ACC112 (cell line): Measurements from ENCODE around the gene EVI5L.

Source experiments
- H2AFZ ChIP-seq: fragments of 200-600 bp; sonication (generic); one replicate; pipeline ENCODE4 v1.6.0; 2017; ENCODE audit warnings: antibody characterized with exemption, low read length; ENCODE audit not compliant: unreplicated experiment
- H3K27ac ChIP-seq: fragments of 200-600 bp; sonication (generic); 2 replicates; pipeline ENCODE4 v1.5.1; 2014; ENCODE audit warnings: low read depth, mild to moderate bottlenecking, antibody characterized with exemption, low read length, moderate library complexity
- H3K27me3 ChIP-seq: fragments of 200-600 bp; sonication (generic); 2 replicates; pipeline ENCODE4 v1.6.1; 2014; ENCODE audit warnings: mild to moderate bottlenecking, antibody characterized with exemption, low read length, moderate library complexity, mixed read lengths; ENCODE audit not compliant: insufficient read depth
- H3K36me3 ChIP-seq: fragments of 200-600 bp; sonication (generic); 2 replicates; pipeline ENCODE4 v1.6.1; 2016; ENCODE audit warnings: mild to moderate bottlenecking, antibody characterized with exemption, low read length, moderate library complexity, mixed read lengths; ENCODE audit not compliant: insufficient read depth
- H3K4me1 ChIP-seq: fragments of 200-600 bp; sonication (generic); one replicate; pipeline ENCODE4 v1.6.1; 2016; ENCODE audit warnings: low read length, mixed read lengths; ENCODE audit not compliant: insufficient read depth, unreplicated experiment, control insufficient read depth
- H3K4me3 ChIP-seq: fragments of 200-600 bp; sonication (generic); 2 replicates; pipeline ENCODE4 v1.5.1; 2014; ENCODE audit warnings: mild to moderate bottlenecking, low read depth, low read length
- H3K79me2 ChIP-seq: fragments of 200-600 bp; sonication (generic); one replicate; pipeline ENCODE4 v1.6.0; 2016; ENCODE audit warnings: low read length; ENCODE audit not compliant: control insufficient read depth, unreplicated experiment, insufficient read depth

Gene EVI5L

GRCh38 chr19:7832009-7832408 lies 2.0 kb downstream of the EVI5L start:
- H3K4me3 ChIP-seq, result no peak overlapping the region

GRCh38 chr19:7832781-7833180 lies 2.8 kb downstream of the EVI5L start:
- no peak overlapping the region for H3K27ac ChIP-seq
- H3K27me3 ChIP-seq, result no peaks in the 10 kb centered on the region
- no peak overlapping the region for H2AFZ ChIP-seq
- no peak overlapping the region for H3K4me3 ChIP-seq
- H3K79me2 ChIP-seq, result peaks cover 3% of the 10 kb centered on the region
- peaks cover 8% of the 10 kb centered on the region for H3K4me1 ChIP-seq
- no peaks in the 10 kb centered on the region for H3K36me3 ChIP-seq

More at GRCh38 chr19:7832009-7832408, 2.0 kb downstream of the EVI5L start:
- Histone ChIP-seq H3K27ac (no peak overlapping the region), H3K4me1 (peaks cover 4% of the 10 kb centered on the region), H3K27me3 (no peaks in the 10 kb centered on the region), H2AFZ (no peak overlapping the region), H3K79me2 (peaks cover 3% of the 10 kb centered on the region), H3K36me3 (no peaks in the 10 kb centered on the region)

- Histone ChIP-seq H3K79me2 (peaks cover 3% of the 10 kb centered on the region), H3K36me3 (no peaks in the 10 kb centered on the region), H3K4me1 (peaks cover 12% of the 10 kb centered on the region), H2AFZ (no peak overlapping the region), H3K4me3 (no peak overlapping the region), H3K27me3 (no peaks in the 10 kb centered on the region), H3K27ac (no peak overlapping the region)
These were observed 3.4 kb downstream of the EVI5L start for GRCh38 chr19:7833225-7834099.

GRCh38 chr19:7839476-7839875 lies 9.5 kb downstream of the EVI5L start:
- peaks cover 12% of the 10 kb centered on the region for H3K4me1 ChIP-seq

GRCh38 chr19:7840629-7841028 lies 10.6 kb downstream of the EVI5L start:
- H3K4me1 ChIP-seq, result peaks cover 12% of the 10 kb centered on the region
- no peaks in the 10 kb centered on the region for H3K27me3 ChIP-seq
- no peak overlapping the region for H3K4me3 ChIP-seq
- H3K36me3 ChIP-seq, result no peaks in the 10 kb centered on the region
- H3K27ac ChIP-seq, result no peak overlapping the region
- H3K79me2 ChIP-seq, result no peaks in the 10 kb centered on the region
- H2AFZ ChIP-seq, result no peak overlapping the region

More at GRCh38 chr19:7839476-7839875, 9.5 kb downstream of the EVI5L start:
- no peaks in the 10 kb centered on the region for H3K27me3 ChIP-seq
- no peaks in the 10 kb centered on the region for H3K36me3 ChIP-seq
- H3K27ac ChIP-seq, result no peak overlapping the region
- no peak overlapping the region for H2AFZ ChIP-seq
- H3K4me3 ChIP-seq, result no peak overlapping the region
- H3K79me2 ChIP-seq, result no peaks in the 10 kb centered on the region

GRCh38 chr19:7841751-7842660 lies 12.0 kb downstream of the EVI5L start:
- Histone ChIP-seq H3K4me1 (peaks cover 12% of the 10 kb centered on the region), H2AFZ (no peak overlapping the region), H3K4me3 (no peak overlapping the region), H3K79me2 (no peaks in the 10 kb centered on the region), H3K36me3 (no peaks in the 10 kb centered on the region), H3K27me3 (no peaks in the 10 kb centered on the region), H3K27ac (no peak overlapping the region)

GRCh38 chr19:7842661-7843294 lies 12.8 kb downstream of the EVI5L start:
- Histone ChIP-seq H3K36me3 (no peaks in the 10 kb centered on the region), H3K27ac (no peak overlapping the region)

GRCh38 chr19:7843521-7843920 lies 13.5 kb downstream of the EVI5L start:
- H2AFZ ChIP-seq, result no peak overlapping the region
- no peak overlapping the region for H3K27ac ChIP-seq
- peaks cover 4% of the 10 kb centered on the region for H3K4me1 ChIP-seq
- no peaks in the 10 kb centered on the region for H3K36me3 ChIP-seq
- H3K27me3 ChIP-seq, result no peaks in the 10 kb centered on the region
- H3K79me2 ChIP-seq, result no peaks in the 10 kb centered on the region
- H3K4me3 ChIP-seq, result no peak overlapping the region

More at GRCh38 chr19:7842661-7843294, 12.8 kb downstream of the EVI5L start:
- Histone ChIP-seq H3K4me1 (peaks cover 8% of the 10 kb centered on the region), H3K79me2 (no peaks in the 10 kb centered on the region), H2AFZ (no peak overlapping the region), H3K4me3 (no peak overlapping the region), H3K27me3 (no peaks in the 10 kb centered on the region)

GRCh38 chr19:7844405-7844804 lies 14.4 kb downstream of the EVI5L start:
- no peaks in the 10 kb centered on the region for H3K79me2 ChIP-seq
- H2AFZ ChIP-seq, result no peak overlapping the region
- peaks cover 3% of the 10 kb centered on the region for H3K4me1 ChIP-seq
- no peaks in the 10 kb centered on the region for H3K27me3 ChIP-seq
- no peak overlapping the region for H3K4me3 ChIP-seq
- no peaks in the 10 kb centered on the region for H3K36me3 ChIP-seq
- H3K27ac ChIP-seq, result no peak overlapping the region

- Histone ChIP-seq H2AFZ (no peak overlapping the region), H3K27ac (no peak overlapping the region), H3K4me3 (no peak overlapping the region)
These were observed 14.9 kb downstream of the EVI5L start for GRCh38 chr19:7844951-7845350.

More at GRCh38 chr19:7844951-7845350, 14.9 kb downstream of the EVI5L start:
- no peaks in the 10 kb centered on the region for H3K4me1 ChIP-seq
- H3K36me3 ChIP-seq, result no peaks in the 10 kb centered on the region
- H3K79me2 ChIP-seq, result no peaks in the 10 kb centered on the region
- no peaks in the 10 kb centered on the region for H3K27me3 ChIP-seq
